ENCODE results near the gene CDH24. TPM values are rescaled to one million over a fixed set of nuclear protein-coding genes. Genes with fewer than 3 reads are reported as not detected.

The CDH24 gene
- total and polyA plus RNA-seq, 2 experiments from 2014 or later = 6.9 to 18.0 TPM

Other genes with a start within 250 kb of the CDH24 start
- gene SLC7A7, start 242.1 kb downstream of the CDH24 start, total RNA-seq = 337 and 381 TPM in 2 replicates
- gene SLC7A7, start 242.1 kb downstream of the CDH24 start, polyA plus RNA-seq = 169 and 206 TPM in 2 replicates
- gene MRPL52, start 227.6 kb downstream of the CDH24 start, total RNA-seq = 50.6 and 164 TPM in 2 replicates
- 214 and 227 TPM in 2 replicates for gene MRPL52, start 227.6 kb downstream of the CDH24 start, polyA plus RNA-seq
- gene MMP14, start 220.9 kb downstream of the CDH24 start, total RNA-seq = 122 and 160 TPM in 2 replicates
- 17.1 and 21.4 TPM in 2 replicates for gene MMP14, start 220.9 kb downstream of the CDH24 start, polyA plus RNA-seq
- gene LRP10, start 185.8 kb downstream of the CDH24 start, total RNA-seq = 34.4 and 56.2 TPM in 2 replicates
- gene LRP10, start 185.8 kb downstream of the CDH24 start, polyA plus RNA-seq = 92.7 and 117 TPM in 2 replicates
- 1.5 and 1.9 TPM in 2 replicates for gene REM2, start 174.3 kb downstream of the CDH24 start, total RNA-seq
- gene REM2, start 174.3 kb downstream of the CDH24 start, polyA plus RNA-seq = 5.5 and 6.3 TPM in 2 replicates
- 236 and 749 TPM in 2 replicates for gene RBM23, start 138.4 kb downstream of the CDH24 start, total RNA-seq
- 72.9 and 74.1 TPM in 2 replicates for gene RBM23, start 138.4 kb downstream of the CDH24 start, polyA plus RNA-seq
- gene PRMT5, start 128.1 kb downstream of the CDH24 start, total RNA-seq = 38.9 and 52.2 TPM in 2 replicates
- 54.1 and 72.3 TPM in 2 replicates for gene PRMT5, start 128.1 kb downstream of the CDH24 start, polyA plus RNA-seq
- gene HAUS4, start 100.4 kb downstream of the CDH24 start, total RNA-seq = 34.8 and 46.4 TPM in 2 replicates
- 16.2 and 21.8 TPM in 2 replicates for gene HAUS4, start 100.4 kb downstream of the CDH24 start, polyA plus RNA-seq
- 75.1 and 80.8 TPM in 2 replicates for gene AJUBA, start 75.0 kb downstream of the CDH24 start, total RNA-seq
- 36.2 and 43.2 TPM in 2 replicates for gene AJUBA, start 75.0 kb downstream of the CDH24 start, polyA plus RNA-seq
- 7.8 and 8.8 TPM in 2 replicates for gene C14orf93, start 47.4 kb downstream of the CDH24 start, total RNA-seq
- 5.7 and 6.5 TPM in 2 replicates for gene C14orf93, start 47.4 kb downstream of the CDH24 start, polyA plus RNA-seq
- 171 and 190 TPM in 2 replicates for gene PSMB5, start 22.6 kb downstream of the CDH24 start, total RNA-seq
- gene PSMB5, start 22.6 kb downstream of the CDH24 start, polyA plus RNA-seq = 299 and 319 TPM in 2 replicates
- gene PSMB11, start 15.3 kb downstream of the CDH24 start, total RNA-seq = not detected in 2 replicates
- gene PSMB11, start 15.3 kb downstream of the CDH24 start, polyA plus RNA-seq = not detected in 2 replicates
- 97.5 and 108 TPM in 2 replicates for gene ACIN1, start 37.6 kb upstream of the CDH24 start, total RNA-seq
- gene ACIN1, start 37.6 kb upstream of the CDH24 start, polyA plus RNA-seq = 44.3 and 49.2 TPM in 2 replicates
- gene C14orf119, start 38.0 kb upstream of the CDH24 start, total RNA-seq = 47.7 and 64.9 TPM in 2 replicates
- 118 and 146 TPM in 2 replicates for gene C14orf119, start 38.0 kb upstream of the CDH24 start, polyA plus RNA-seq
- gene CIROP, start 47.5 kb upstream of the CDH24 start, total RNA-seq = not detected in 2 replicates
- gene CIROP, start 47.5 kb upstream of the CDH24 start, polyA plus RNA-seq = not detected in 2 replicates
- not detected in 2 replicates for gene CEBPE, start 61.7 kb upstream of the CDH24 start, total RNA-seq
- gene CEBPE, start 61.7 kb upstream of the CDH24 start, polyA plus RNA-seq = not detected in 2 replicates
- 39.5 and 54.6 TPM in 2 replicates for gene SLC7A8, start 126.1 kb upstream of the CDH24 start, total RNA-seq
- 85.0 and 123 TPM in 2 replicates for gene SLC7A8, start 126.1 kb upstream of the CDH24 start, polyA plus RNA-seq
- 0.17 and 1.2 TPM in 2 replicates for gene RNF212B, start 180.4 kb upstream of the CDH24 start, total RNA-seq
- 1.2 TPM in 1 of 2 replicates, not detected in the other for gene RNF212B, start 180.4 kb upstream of the CDH24 start, polyA plus RNA-seq
- 8.2 and 9.4 TPM in 2 replicates for gene HOMEZ, start 228.6 kb upstream of the CDH24 start, total RNA-seq
- gene HOMEZ, start 228.6 kb upstream of the CDH24 start, polyA plus RNA-seq = 6.3 and 11.2 TPM in 2 replicates
- 3.9 and 6.1 TPM in 2 replicates for gene PPP1R3E, start 245.3 kb upstream of the CDH24 start, total RNA-seq
- gene PPP1R3E, start 245.3 kb upstream of the CDH24 start, polyA plus RNA-seq = 4.6 and 4.8 TPM in 2 replicates
- 20.8 and 26.4 TPM in 2 replicates for gene BCL2L2, start 249.3 kb upstream of the CDH24 start, total RNA-seq
- 4.3 and 6.5 TPM in 2 replicates for gene BCL2L2, start 249.3 kb upstream of the CDH24 start, polyA plus RNA-seq